22Rv1 (cell line): ENCODE measurements around the gene GM2A.

ENCODE experiments used
- ZFX ChIP-seq: fragments of 450-650 bp; IDR thresholded peaks from 2 replicates; pipeline ENCODE4 v1.6.1; 2017; ENCODE audit warnings: antibody characterized with exemption, borderline replicate concordance
- TF ChIP-seq, protein P1 (sequence below): fragments of 450-650 bp; IDR thresholded peaks from 2 replicates; pipeline ENCODE4 v1.5.1; 2017; ENCODE audit warnings: mild to moderate bottlenecking

- TF ChIP-seq, protein P1, sequence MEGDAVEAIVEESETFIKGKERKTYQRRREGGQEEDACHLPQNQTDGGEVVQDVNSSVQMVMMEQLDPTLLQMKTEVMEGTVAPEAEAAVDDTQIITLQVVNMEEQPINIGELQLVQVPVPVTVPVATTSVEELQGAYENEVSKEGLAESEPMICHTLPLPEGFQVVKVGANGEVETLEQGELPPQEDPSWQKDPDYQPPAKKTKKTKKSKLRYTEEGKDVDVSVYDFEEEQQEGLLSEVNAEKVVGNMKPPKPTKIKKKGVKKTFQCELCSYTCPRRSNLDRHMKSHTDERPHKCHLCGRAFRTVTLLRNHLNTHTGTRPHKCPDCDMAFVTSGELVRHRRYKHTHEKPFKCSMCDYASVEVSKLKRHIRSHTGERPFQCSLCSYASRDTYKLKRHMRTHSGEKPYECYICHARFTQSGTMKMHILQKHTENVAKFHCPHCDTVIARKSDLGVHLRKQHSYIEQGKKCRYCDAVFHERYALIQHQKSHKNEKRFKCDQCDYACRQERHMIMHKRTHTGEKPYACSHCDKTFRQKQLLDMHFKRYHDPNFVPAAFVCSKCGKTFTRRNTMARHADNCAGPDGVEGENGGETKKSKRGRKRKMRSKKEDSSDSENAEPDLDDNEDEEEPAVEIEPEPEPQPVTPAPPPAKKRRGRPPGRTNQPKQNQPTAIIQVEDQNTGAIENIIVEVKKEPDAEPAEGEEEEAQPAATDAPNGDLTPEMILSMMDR, result no peak
- TF ChIP-seq ZFX, result no peak
Observed at GRCh38 chr5:151233616-151234085, 19.3 kb upstream of the GM2A start.
